HG02763 (cell line): ENCODE results near the gene ADAMTS6.

Experiments used
- ATAC-seq: cut with Tn5 transposase; IDR thresholded peaks from one replicate; pipeline ENCODE4 v1.9.1; 2021; ENCODE audit warnings: mild to moderate bottlenecking, moderate library complexity; ENCODE audit not compliant: unreplicated experiment

The ADAMTS6 gene

GRCh38 chr5:65111961-65112658, 369.6 kb downstream of the ADAMTS6 start:
- ATAC-seq, result no peak

GRCh38 chr5:65108786-65109743, 372.7 kb downstream of the ADAMTS6 start:
- ATAC-seq, result no peak

- no peak for ATAC-seq
These were observed 376.4 kb downstream of the ADAMTS6 start for GRCh38 chr5:65105301-65105700.

- no peak for ATAC-seq
These were observed 376.9 kb downstream of the ADAMTS6 start for GRCh38 chr5:65104831-65105230.

- no peak for ATAC-seq
These were observed 377.8 kb downstream of the ADAMTS6 start for GRCh38 chr5:65103756-65104440.

- peak; percentile 78 for ATAC-seq
These were observed 378.6 kb downstream of the ADAMTS6 start for GRCh38 chr5:65102976-65103711.

- peak; percentile 7 for ATAC-seq
These were observed 379.2 kb downstream of the ADAMTS6 start for GRCh38 chr5:65102371-65102975.

GRCh38 chr5:65101632-65102100, 380.1 kb downstream of the ADAMTS6 start:
- ATAC-seq, result no peak

- no peak for ATAC-seq
These were observed 380.6 kb downstream of the ADAMTS6 start for GRCh38 chr5:65100911-65101631.
